GM12878 (cell line): ENCODE results near the gene NOP9.

ENCODE experiments used
- KAT2A ChIP-seq: conservative IDR thresholded peaks from 2 replicates; pipeline ENCODE4 v1.6.1; 2011; ENCODE audit warnings: low read depth, low read length; ENCODE audit not compliant: control insufficient read depth
- MYC ChIP-seq: IDR thresholded peaks from 2 replicates; pipeline ENCODE4 v1.6.1; 2011; ENCODE audit warnings: mild to moderate bottlenecking, low read length, moderate library complexity, inconsistent platforms; ENCODE audit not compliant: insufficient read depth, insufficient replicate concordance, insufficient read length, severe bottlenecking
- POLR2A ChIP-seq: IDR thresholded peaks from 2 replicates; pipeline ENCODE4 v1.6.1; 2011; ENCODE audit warnings: low read depth, mild to moderate bottlenecking, low read length
- ZNF217 ChIP-seq: fragments of 450-650 bp; IDR thresholded peaks from 2 replicates; pipeline ENCODE4 v1.6.1; 2017; ENCODE audit warnings: antibody characterized with exemption, mild to moderate bottlenecking
- TF ChIP-seq, protein P1 (sequence below), 3 experiments: IDR thresholded peaks in 2 of 3; conservative IDR thresholded peaks in 1 of 3; 2 replicates each; pipeline ENCODE4 v1.5.1; 2011; ENCODE audit warnings: low read depth in 3 of 3, low read length in 3 of 3, mild to moderate bottlenecking in 3 of 3, control low read depth in 2 of 3, moderate library complexity in 2 of 3, inconsistent platforms in 1 of 3, mixed read lengths in 1 of 3; ENCODE audit not compliant: control insufficient read depth in 2 of 3, insufficient read depth in 1 of 3; ENCODE audit errors: extremely low read depth in 1 of 3

DNA sequence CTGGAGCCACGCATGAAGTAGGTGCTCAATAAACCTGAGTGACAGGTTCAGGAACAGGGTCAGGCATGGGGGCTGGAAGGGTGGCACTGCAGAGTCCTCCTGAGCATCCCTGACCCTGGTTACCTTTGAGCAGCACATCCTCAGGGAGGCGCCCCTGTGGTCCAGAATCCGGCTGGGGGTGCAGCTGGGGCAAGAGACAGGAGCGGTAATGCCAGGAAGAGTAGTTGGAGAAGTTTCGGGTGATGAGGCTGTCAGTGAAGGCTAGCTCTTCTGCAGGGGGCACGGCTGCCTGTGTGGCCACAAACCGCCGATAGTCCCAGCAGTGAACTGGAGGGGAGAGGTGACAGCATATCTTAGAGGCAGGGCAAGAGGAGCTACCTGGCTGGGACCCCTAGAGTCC, 30.3 kb upstream of the NOP9 start:
- no peak for TF ChIP-seq MYC
- TF ChIP-seq ZNF217, result no peak
- no peak for TF ChIP-seq POLR2A
- no peak for TF ChIP-seq KAT2A
- TF ChIP-seq, protein P1, sequence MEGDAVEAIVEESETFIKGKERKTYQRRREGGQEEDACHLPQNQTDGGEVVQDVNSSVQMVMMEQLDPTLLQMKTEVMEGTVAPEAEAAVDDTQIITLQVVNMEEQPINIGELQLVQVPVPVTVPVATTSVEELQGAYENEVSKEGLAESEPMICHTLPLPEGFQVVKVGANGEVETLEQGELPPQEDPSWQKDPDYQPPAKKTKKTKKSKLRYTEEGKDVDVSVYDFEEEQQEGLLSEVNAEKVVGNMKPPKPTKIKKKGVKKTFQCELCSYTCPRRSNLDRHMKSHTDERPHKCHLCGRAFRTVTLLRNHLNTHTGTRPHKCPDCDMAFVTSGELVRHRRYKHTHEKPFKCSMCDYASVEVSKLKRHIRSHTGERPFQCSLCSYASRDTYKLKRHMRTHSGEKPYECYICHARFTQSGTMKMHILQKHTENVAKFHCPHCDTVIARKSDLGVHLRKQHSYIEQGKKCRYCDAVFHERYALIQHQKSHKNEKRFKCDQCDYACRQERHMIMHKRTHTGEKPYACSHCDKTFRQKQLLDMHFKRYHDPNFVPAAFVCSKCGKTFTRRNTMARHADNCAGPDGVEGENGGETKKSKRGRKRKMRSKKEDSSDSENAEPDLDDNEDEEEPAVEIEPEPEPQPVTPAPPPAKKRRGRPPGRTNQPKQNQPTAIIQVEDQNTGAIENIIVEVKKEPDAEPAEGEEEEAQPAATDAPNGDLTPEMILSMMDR (IDR thresholded peaks at IDR 0.05 in 2 of 3, conservative IDR thresholded peaks at IDR 0.05 in 1 of 3; ENCODE audit: control insufficient read depth in 2 of 3, extremely low read depth in 1 of 3, insufficient read depth in 1 of 3, low read depth in 3 of 3, low read length in 3 of 3), result no peak
